Neuronal stem cell (in vitro differentiated cells): ENCODE measurements around the gene CABP2. TPM values are rescaled to one million over a fixed set of nuclear protein-coding genes. Genes with fewer than 3 reads are reported as not detected.
A peak's percentile ranks its signal among the peaks of the same experiment; 100 is the strongest.

Experiments used
- DNase-seq: peaks from one replicate; pipeline ENCODE4 v3.0.0-alpha.2; 2013; ENCODE audit warnings: low spot score
- H2AFZ ChIP-seq: one replicate; pipeline ENCODE4 v1.6.1; 2013; ENCODE audit warnings: mild to moderate bottlenecking, low read length, inconsistent platforms
- H2AK5ac ChIP-seq: 2 replicates; pipeline ENCODE4 v1.6.1; 2013; ENCODE audit warnings: low read depth, mild to moderate bottlenecking, inconsistent platforms, low read length, moderate library complexity, mixed read lengths
- H2BK120ac ChIP-seq: 2 replicates; pipeline ENCODE4 v1.6.1; 2013; ENCODE audit warnings: low read depth, mild to moderate bottlenecking, inconsistent platforms, low read length, moderate library complexity, mixed read lengths
- H2BK12ac ChIP-seq: one replicate; pipeline ENCODE4 v1.6.1; 2013; ENCODE audit warnings: low read length, inconsistent platforms
- H2BK15ac ChIP-seq: 2 replicates; pipeline ENCODE4 v1.6.1; 2013; ENCODE audit warnings: mild to moderate bottlenecking, low read length, inconsistent platforms, mixed read lengths
- H2BK5ac ChIP-seq: one replicate; pipeline ENCODE4 v1.6.1; 2013; ENCODE audit warnings: inconsistent platforms, mild to moderate bottlenecking, low read length, moderate library complexity
- H3K14ac ChIP-seq: one replicate; pipeline ENCODE4 v1.6.1; 2013; ENCODE audit warnings: low read length, inconsistent platforms
- H3K18ac ChIP-seq: 2 replicates; pipeline ENCODE4 v1.6.1; 2013; ENCODE audit warnings: low read length, inconsistent platforms
- H3K23ac ChIP-seq: 2 replicates; pipeline ENCODE4 v1.6.1; 2013; ENCODE audit warnings: low read depth, mild to moderate bottlenecking, mixed read lengths, low read length, inconsistent platforms; ENCODE audit not compliant: poor library complexity
- H3K27ac ChIP-seq: replicated peaks from 3 replicates; pipeline ENCODE4 v1.5.1; 2013; ENCODE audit warnings: low read length, inconsistent platforms
- H3K27me3 ChIP-seq, 3 experiments: 2 replicates each; pipeline ENCODE4 v1.6.1; 2013; ENCODE audit warnings: low read length in 3 of 3, mild to moderate bottlenecking in 2 of 3, inconsistent platforms in 1 of 3, low read depth in 1 of 3, mixed read lengths in 1 of 3, moderate library complexity in 1 of 3; ENCODE audit not compliant: control insufficient read depth in 3 of 3, insufficient read depth in 3 of 3
- H3K36me3 ChIP-seq, 2 donors: replicated peaks in 1 of 2; 2 replicates each; pipeline ENCODE4 v1.6.1; 2013; ENCODE audit warnings: low read length in 2 of 2; ENCODE audit not compliant: control insufficient read depth in 2 of 2, insufficient read depth in 2 of 2
- H3K4ac ChIP-seq: 2 replicates; pipeline ENCODE4 v1.6.1; 2013; ENCODE audit warnings: inconsistent platforms, mild to moderate bottlenecking, low read length, moderate library complexity
- H3K4me1 ChIP-seq, 2 donors: 1 replicate in 1 of 2; 2 replicates in 1 of 2; pipeline ENCODE4 v1.6.1; 2013; ENCODE audit warnings: low read length in 2 of 2, low read depth in 1 of 2; ENCODE audit not compliant: control insufficient read depth in 2 of 2, insufficient read depth in 1 of 2
- H3K4me2 ChIP-seq: one replicate; pipeline ENCODE4 v1.6.1; 2013; ENCODE audit warnings: mild to moderate bottlenecking, low read length, inconsistent platforms; ENCODE audit not compliant: insufficient read depth, poor library complexity, severe bottlenecking
- H3K4me3 ChIP-seq, 2 donors: 2 replicates each; pipeline ENCODE4 v1.5.1; 2013; ENCODE audit warnings: low read length in 2 of 2, mild to moderate bottlenecking in 2 of 2, inconsistent platforms in 1 of 2, moderate library complexity in 1 of 2
- H3K79me1 ChIP-seq: one replicate; pipeline ENCODE4 v1.6.1; 2013; ENCODE audit warnings: low read depth, mild to moderate bottlenecking, inconsistent platforms, low read length, moderate library complexity
- H3K9ac ChIP-seq: one replicate; pipeline ENCODE4 v1.6.1; 2013; ENCODE audit warnings: mild to moderate bottlenecking, low read depth, low read length, inconsistent platforms; ENCODE audit not compliant: poor library complexity
- H3K9me3 ChIP-seq, 2 donors: replicated peaks in 1 of 2; 2 replicates each; pipeline versions ENCODE3 to v1.6.1; 2013; ENCODE audit warnings: low read length in 2 of 2, mild to moderate bottlenecking in 2 of 2, inconsistent platforms in 1 of 2, low read depth in 1 of 2, mixed read lengths in 1 of 2, moderate library complexity in 1 of 2; ENCODE audit not compliant: control insufficient read depth in 2 of 2, insufficient read depth in 1 of 2
- H4K8ac ChIP-seq: one replicate; pipeline ENCODE4 v1.6.1; 2013; ENCODE audit warnings: low read depth, mild to moderate bottlenecking, inconsistent platforms, low read length, moderate library complexity
- H4K91ac ChIP-seq: one replicate; pipeline ENCODE4 v1.6.1; 2013; ENCODE audit warnings: low read length, low read depth, mild to moderate bottlenecking, inconsistent platforms; ENCODE audit not compliant: poor library complexity
- WGBS, 2 donors: extraction: QIAGEN DNeasy Blood & Tissue Kit; methylation state at CpG; one replicate each; pipeline ENCODE4 v1.1.7; 2013; ENCODE audit warnings: missing lambda C conversion rate in 2 of 2, mixed read lengths in 1 of 2; ENCODE audit not compliant: insufficient read length in 2 of 2, insufficient replicate concordance in 1 of 2; ENCODE audit errors: extremely low coverage in 2 of 2; 5-methylcytosine and 5-hydroxymethylcytosine counted together
- polyA plus RNA-seq, 2 experiments: library from polyadenylated mRNA; stranded (reverse); fragments of 200-250 nt; gene quantifications; one replicate each; pipeline ENCODE4 v1.2.3, GENCODE V29; 2013

CABP2 gene
- not detected for polyA plus RNA-seq (2013, experiment 1 of 2)
- not detected for polyA plus RNA-seq (2013, experiment 2 of 2)

DNA sequence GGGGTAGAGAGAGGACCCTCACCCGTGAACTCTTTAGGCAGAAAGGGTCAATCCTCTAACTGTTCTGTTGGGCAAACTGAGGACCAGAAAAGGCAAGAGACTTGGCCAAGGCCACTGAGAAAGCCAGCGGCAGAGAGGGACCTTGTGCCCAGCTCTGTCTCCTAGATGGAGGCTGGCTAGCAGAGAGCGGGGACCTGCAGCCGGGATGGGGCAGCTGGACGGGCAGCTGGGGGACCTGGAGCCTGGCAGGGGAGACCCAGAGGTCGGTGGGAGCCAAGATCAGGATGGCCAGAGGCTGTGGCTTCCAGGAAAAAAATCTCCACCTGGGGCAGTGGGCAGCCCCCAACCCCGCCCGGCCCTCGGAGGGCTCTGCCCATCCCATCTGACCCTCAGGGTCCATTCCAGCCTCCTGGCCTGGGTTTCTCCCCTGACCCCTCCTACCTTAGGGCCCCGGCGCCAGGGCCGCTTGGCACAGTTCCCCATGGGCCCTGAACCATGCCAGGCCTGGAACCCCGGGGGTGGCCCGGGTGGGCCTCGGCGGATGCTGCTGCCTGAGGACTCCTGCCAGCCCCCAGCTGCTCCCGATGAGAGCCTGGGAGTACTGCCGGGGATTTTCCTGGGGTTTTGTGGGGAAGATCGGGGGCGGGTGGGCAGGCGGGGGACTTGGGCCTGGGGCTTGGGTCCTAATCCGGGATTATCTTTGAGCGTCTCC is at the start of gene CABP2:
TSS of gene CABP2 (minus strand) at position 603 of the 712 bp plus-strand sequence. CDS start at position 483, 120 bp downstream.
- peak within 1 kb of the TSS; percentile 38 for H3K18ac ChIP-seq
- H2BK5ac ChIP-seq: no peak within 1 kb of the TSS
- no CpG with 5 or more reads among the region's 23 CpGs for WGBS, 2 donors
- H4K91ac ChIP-seq: no peak within 1 kb of the TSS
- H3K9ac ChIP-seq: peak within 1 kb of the TSS; percentile 44
- peak within 1 kb of the TSS; percentile 68 for H2AFZ ChIP-seq
- H2BK120ac ChIP-seq: peak within 1 kb of the TSS; percentile 16
- no peak within 1 kb of the TSS for H4K8ac ChIP-seq
- peak within 1 kb of the TSS; percentile 84 for H2AK5ac ChIP-seq
- peak within 1 kb of the TSS; percentile 71 for H3K14ac ChIP-seq
- H3K36me3 ChIP-seq: peaks cover 0 to 2% of the 10 kb centered on the region in 2 donors
- peaks cover 0 to 1% of the 10 kb centered on the region in 2 donors for H3K9me3 ChIP-seq
- H3K4me3 ChIP-seq: no peak within 1 kb of the TSS
- H3K79me1 ChIP-seq: no peaks in the 10 kb centered on the region
- peaks cover 0 to 11% (median 0%) of the 10 kb centered on the region in 3 experiments for H3K27me3 ChIP-seq
- no peak within 1 kb of the TSS for H3K4ac ChIP-seq
- no peak within 1 kb of the TSS for H3K27ac ChIP-seq
- H3K4me1 ChIP-seq: peaks cover 2 to 10% of the 10 kb centered on the region in 2 donors
- DNase-seq: no peak
- H3K23ac ChIP-seq: peak within 1 kb of the TSS; percentile 73
- peak within 1 kb of the TSS; percentile 75 for H2BK12ac ChIP-seq
- peak within 1 kb of the TSS; percentile 89 for H2BK15ac ChIP-seq
- H3K4me2 ChIP-seq: no peak within 1 kb of the TSS

DNA sequence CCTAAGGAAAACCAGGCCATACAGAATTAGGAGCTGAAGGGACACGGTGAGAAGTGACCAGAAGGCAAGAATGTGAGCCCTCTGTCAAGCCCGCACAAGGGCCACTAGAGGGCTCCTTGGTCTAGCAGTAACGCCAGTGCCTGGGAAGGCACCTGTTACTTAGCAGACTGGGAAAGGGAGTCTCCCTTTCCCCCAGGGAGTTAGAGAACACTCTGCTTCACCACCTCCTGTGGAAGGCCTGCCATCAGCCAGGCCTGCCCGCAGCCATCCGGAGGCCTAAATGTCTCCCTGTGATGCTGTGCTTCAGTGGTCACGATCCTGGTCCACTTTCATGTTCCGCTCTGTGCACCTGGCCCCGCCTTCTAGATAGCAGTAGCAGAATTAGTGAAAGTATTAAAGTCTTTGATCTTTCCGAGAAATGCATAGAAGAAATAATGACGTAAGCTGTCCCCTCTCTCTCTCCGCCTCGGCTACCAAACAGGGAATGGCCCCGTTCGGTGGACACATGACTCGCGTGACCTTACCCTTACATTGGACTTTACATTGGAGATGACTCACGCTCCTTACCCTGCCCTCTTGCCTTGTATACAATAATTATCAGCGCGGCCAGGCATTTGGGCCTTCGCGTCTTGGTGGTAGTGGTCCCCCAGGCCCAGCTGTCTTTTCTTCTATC is 49.6 kb upstream of the CABP2 start:
- H3K9ac ChIP-seq: no peak overlapping the region
- no peak overlapping the region for H4K91ac ChIP-seq
- no peak overlapping the region for H2BK120ac ChIP-seq
- H3K4ac ChIP-seq: no peak overlapping the region
- H3K4me1 ChIP-seq: peaks cover 0 to 3% of the 10 kb centered on the region in 2 donors
- H3K9me3 ChIP-seq: peaks cover 0 to 6% of the 10 kb centered on the region in 2 donors
- WGBS, 2 donors: no CpG with 5 or more reads among the region's 21 CpGs
- no peak overlapping the region for H2AFZ ChIP-seq
- H3K14ac ChIP-seq: no peak overlapping the region
- no peak overlapping the region for H3K4me2 ChIP-seq
- H3K36me3 ChIP-seq: no peaks in the 10 kb centered on the region
- H2BK5ac ChIP-seq: no peak overlapping the region
- H2BK15ac ChIP-seq: no peak overlapping the region
- peaks cover 0 to 43% (median 0%) of the 10 kb centered on the region in 3 experiments for H3K27me3 ChIP-seq
- no peaks in the 10 kb centered on the region for H3K79me1 ChIP-seq
- no peak overlapping the region for H3K27ac ChIP-seq
- DNase-seq: no peak
- H2AK5ac ChIP-seq: no peak overlapping the region
- no peak overlapping the region for H2BK12ac ChIP-seq
- H3K18ac ChIP-seq: no peak overlapping the region
- H3K23ac ChIP-seq: no peak overlapping the region
- H3K4me3 ChIP-seq: no peak overlapping the region
- no peak overlapping the region for H4K8ac ChIP-seq

DNA sequence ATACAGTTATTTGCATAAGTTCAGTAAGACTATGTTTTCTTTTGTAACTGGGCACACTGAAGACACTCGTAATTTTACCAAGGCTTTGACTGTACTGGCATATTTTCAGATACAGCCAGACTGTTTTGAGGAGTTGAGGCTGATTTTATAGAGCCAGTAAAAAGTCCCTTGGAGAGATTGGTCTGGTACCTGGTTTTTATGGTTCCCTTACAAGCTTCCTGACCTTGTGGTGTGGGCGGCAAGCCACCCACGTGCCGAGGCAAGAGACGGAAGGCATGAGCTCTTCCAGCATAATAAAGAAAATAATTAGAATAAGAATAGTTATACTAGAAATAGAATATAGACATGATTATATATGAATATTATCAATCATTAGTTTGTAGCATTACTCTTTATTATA is 49.1 kb upstream of the CABP2 start:
- Histone ChIP-seq H3K27me3 (peaks cover 0 to 38% (median 0%) of the 10 kb centered on the region in 3 experiments), H2BK12ac (no peak overlapping the region), H4K8ac (no peak overlapping the region), H4K91ac (no peak overlapping the region), H3K79me1 (no peaks in the 10 kb centered on the region), H3K36me3 (no peaks in the 10 kb centered on the region), H2AFZ (no peak overlapping the region), H2BK5ac (no peak overlapping the region), H3K4ac (no peak overlapping the region), H3K9ac (no peak overlapping the region), H2AK5ac (no peak overlapping the region), H2BK15ac (no peak overlapping the region), H3K14ac (no peak overlapping the region), H3K4me3 (no peak overlapping the region), H3K4me1 (peaks cover 0 to 3% of the 10 kb centered on the region in 2 donors), H3K9me3 (peaks cover 0 to 6% of the 10 kb centered on the region in 2 donors), H3K18ac (no peak overlapping the region), H3K27ac (no peak overlapping the region), H2BK120ac (no peak overlapping the region), H3K23ac (no peak overlapping the region), H3K4me2 (no peak overlapping the region)
- no CpG with 5 or more reads among the region's 5 CpGs for WGBS, 2 donors
- no peak for DNase-seq

DNA sequence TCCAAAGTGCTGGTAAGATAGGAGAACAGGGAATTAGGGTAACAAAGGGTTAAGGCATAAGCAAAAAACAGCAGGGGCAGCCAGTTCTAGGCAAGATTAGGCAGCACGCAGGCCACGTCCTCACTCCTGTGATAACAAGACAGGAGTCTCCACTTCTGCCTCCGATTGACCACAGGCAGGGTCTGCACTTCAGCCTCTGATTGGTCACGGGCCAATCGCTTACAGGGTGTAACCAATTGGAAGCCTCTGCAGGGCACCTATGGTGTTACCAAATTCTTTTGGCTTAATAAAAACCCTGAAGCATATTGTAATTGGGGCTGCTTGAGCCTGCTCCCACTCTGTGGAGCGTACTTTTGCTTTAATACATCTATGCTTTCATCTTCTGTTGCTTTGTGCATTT is 48.2 kb upstream of the CABP2 start:
- DNase-seq: no peak

More for the DNA sequence above, 48.2 kb upstream of the CABP2 start:
- H3K4me2 ChIP-seq: no peak overlapping the region
- no peak overlapping the region for H3K9ac ChIP-seq
- H3K79me1 ChIP-seq: no peaks in the 10 kb centered on the region
- H3K36me3 ChIP-seq: no peaks in the 10 kb centered on the region
- H3K27me3 ChIP-seq: peaks cover 0 to 30% (median 0%) of the 10 kb centered on the region in 3 experiments
- no peak overlapping the region for H3K4me3 ChIP-seq
- H2AFZ ChIP-seq: no peak overlapping the region
- H2BK12ac ChIP-seq: no peak overlapping the region
- peaks cover 0 to 3% of the 10 kb centered on the region in 2 donors for H3K4me1 ChIP-seq
- H3K14ac ChIP-seq: no peak overlapping the region
- no peak overlapping the region for H4K91ac ChIP-seq
- no peak overlapping the region for H3K23ac ChIP-seq
- no CpG with 5 or more reads among the region's 6 CpGs for WGBS, 2 donors
- H2BK15ac ChIP-seq: no peak overlapping the region
- H2BK5ac ChIP-seq: no peak overlapping the region
- no peak overlapping the region for H2BK120ac ChIP-seq
- no peak overlapping the region for H3K27ac ChIP-seq
- no peak overlapping the region for H4K8ac ChIP-seq
- H3K4ac ChIP-seq: no peak overlapping the region
- H3K18ac ChIP-seq: no peak overlapping the region
- H3K9me3 ChIP-seq: peaks cover 0 to 6% of the 10 kb centered on the region in 2 donors
- H2AK5ac ChIP-seq: no peak overlapping the region
